BLaER1 treated with 17β-estradiol and CSF1 and Interleukin-3, amounts not matched to agents 10 nM and 100 nM (cell line): ENCODE measurements around the gene MSLN.
"Not testable (repeated sequence)": the region's sequence is repeated elsewhere in the genome, so short reads cannot be mapped to it uniquely, and the experiment has no call there.

Experiments
- H3K27ac ChIP-seq, 11 experiments: shearing (Covaris generic); formaldehyde crosslinking; 2 replicates each; pipeline ENCODE4 v1.8.1; 2022
- H3K27me3 ChIP-seq, 11 experiments: shearing (Covaris generic); formaldehyde crosslinking; 2 replicates each; pipeline ENCODE4 v1.8.1; 2022
- H3K36me3 ChIP-seq, 11 experiments: shearing (Covaris generic); formaldehyde crosslinking; 2 replicates each; pipeline ENCODE4 v1.8.1; 2022
- H3K4me1 ChIP-seq, 10 experiments: shearing (Covaris generic); formaldehyde crosslinking; 2 replicates each; pipeline ENCODE4 v1.8.1; 2022
- H3K4me2 ChIP-seq, 11 experiments: shearing (Covaris generic); formaldehyde crosslinking; 2 replicates each; pipeline ENCODE4 v1.8.1; 2022
- H3K4me3 ChIP-seq, 10 experiments: shearing (Covaris generic); formaldehyde crosslinking; 2 replicates each; pipeline ENCODE4 v1.8.1; 2022
- H3K9ac ChIP-seq, 11 experiments: shearing (Covaris generic); formaldehyde crosslinking; 2 replicates each; pipeline ENCODE4 v1.8.1; 2022
- H3K9me3 ChIP-seq, 11 experiments: shearing (Covaris generic); formaldehyde crosslinking; replicated peaks in 1 of 11; 2 replicates each; pipeline ENCODE4 v1.8.1; 2022
- H4K20me1 ChIP-seq, 11 experiments: shearing (Covaris generic); formaldehyde crosslinking; 2 replicates each; pipeline ENCODE4 v1.8.1; 2022
- Cebpa-rat ChIP-seq, 11 experiments: shearing (Covaris generic); IDR thresholded peaks; 2 replicates each; pipeline ENCODE4 v1.8.1; 2022

Gene MSLN

DNA sequence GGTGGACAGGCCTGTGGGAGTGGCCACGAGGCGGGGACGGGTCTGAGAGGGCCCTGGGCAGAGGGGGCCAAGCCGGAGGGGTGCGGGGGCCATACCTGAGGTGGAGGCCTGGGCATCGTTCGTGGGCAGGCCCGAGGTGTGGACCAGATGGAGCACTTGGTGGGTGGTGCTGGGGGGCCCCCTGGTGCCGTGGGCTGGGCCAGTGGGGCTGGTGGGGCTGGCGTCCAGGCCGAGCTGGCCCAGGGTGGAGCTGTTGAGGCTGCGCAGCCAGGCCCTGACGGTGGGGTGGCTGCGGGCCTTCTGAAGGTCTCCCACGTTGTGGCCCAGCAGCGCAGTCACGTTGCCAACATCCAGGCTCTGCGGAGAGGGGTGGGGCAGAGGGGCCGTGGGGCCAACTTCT lies 9.4 kb downstream of the MSLN start:
- H3K27ac ChIP-seq, result no peak overlapping the region
- H3K9me3 ChIP-seq, result no peaks in the 10 kb centered on the region
- H3K4me3 ChIP-seq, result no peak overlapping the region
- H3K4me2 ChIP-seq, result no peak overlapping the region
- no peak for TF ChIP-seq Cebpa-rat (IDR thresholded peaks at IDR 0.05)
- H3K36me3 ChIP-seq, result no peaks in the 10 kb centered on the region
- H3K27me3 ChIP-seq, result no peaks in the 10 kb centered on the region
- H3K9ac ChIP-seq, result no peak overlapping the region
- H3K4me1 ChIP-seq, result no peaks in the 10 kb centered on the region
- no peaks in the 10 kb centered on the region; a peak in 2 of 22 replicates for H4K20me1 ChIP-seq

DNA sequence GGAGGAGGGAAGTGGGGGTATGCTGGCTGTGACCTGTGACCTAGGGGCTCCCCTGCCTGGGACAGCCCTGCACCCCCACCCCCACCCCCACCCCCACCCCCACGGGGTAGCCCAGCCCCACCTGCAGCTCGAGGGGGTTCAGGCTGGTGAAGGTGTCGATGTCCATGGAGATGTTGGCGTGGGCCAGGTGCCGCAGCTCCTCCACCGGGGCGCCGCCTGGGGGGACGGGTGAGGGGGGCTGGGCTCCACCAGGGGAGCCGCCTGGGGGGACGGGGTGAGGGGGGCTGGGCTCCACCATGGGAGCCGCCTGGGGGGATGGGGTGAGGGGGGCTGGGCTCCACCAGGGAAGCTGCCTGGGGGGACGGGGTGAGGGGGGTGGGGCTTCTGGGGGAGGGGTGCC lies 9.9 kb downstream of the MSLN start:
- Histone ChIP-seq H3K9ac (no peak overlapping the region), H3K9me3 (no peaks in the 10 kb centered on the region), H3K36me3 (no peaks in the 10 kb centered on the region), H3K4me1 (peaks cover 0 to 2% (median 0%) of the 10 kb centered on the region in 10 experiments; a peak in 2 of 20 replicates), H3K27ac (no peak overlapping the region), H4K20me1 (no peaks in the 10 kb centered on the region; a peak in 2 of 22 replicates), H3K4me2 (no peak overlapping the region), H3K4me3 (no peak overlapping the region), H3K27me3 (no peaks in the 10 kb centered on the region)
- TF ChIP-seq Cebpa-rat (IDR thresholded peaks at IDR 0.05), result no peak

DNA sequence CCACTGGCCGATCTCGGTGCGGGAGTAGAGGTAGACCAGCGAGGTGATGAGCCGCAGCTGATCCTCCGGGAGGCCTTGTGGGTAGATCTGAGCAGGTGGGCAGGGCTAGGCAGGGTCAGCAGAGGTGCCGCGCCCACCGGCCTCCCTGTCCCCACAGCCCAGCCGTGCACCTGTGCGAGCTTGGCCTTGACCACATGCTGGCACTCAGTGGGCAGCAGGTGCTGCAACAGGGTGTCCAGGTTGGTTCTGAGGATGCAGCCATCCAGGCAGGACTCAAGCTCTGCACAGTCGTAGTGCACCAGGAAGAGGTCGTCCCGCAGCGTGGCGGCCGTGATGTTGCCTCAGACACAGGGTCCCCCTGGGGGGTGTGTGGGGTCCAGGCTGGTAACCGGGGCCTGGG lies 12.4 kb downstream of the MSLN start:
- Histone ChIP-seq H3K27me3 (peaks cover 0 to 7% (median 0%) of the 10 kb centered on the region in 11 experiments; a peak in 3 of 22 replicates), H3K9ac (no peak overlapping the region), H3K4me3 (no peak overlapping the region), H4K20me1 (no peaks in the 10 kb centered on the region; a peak in 1 of 22 replicates), H3K9me3 (no peaks in the 10 kb centered on the region), H3K4me2 (no peak overlapping the region), H3K27ac (no peak overlapping the region), H3K4me1 (peaks cover 9 to 27% (median 17%) of the 10 kb centered on the region in 10 experiments), H3K36me3 (no peaks in the 10 kb centered on the region)
- TF ChIP-seq Cebpa-rat (IDR thresholded peaks at IDR 0.05), result no peak

DNA sequence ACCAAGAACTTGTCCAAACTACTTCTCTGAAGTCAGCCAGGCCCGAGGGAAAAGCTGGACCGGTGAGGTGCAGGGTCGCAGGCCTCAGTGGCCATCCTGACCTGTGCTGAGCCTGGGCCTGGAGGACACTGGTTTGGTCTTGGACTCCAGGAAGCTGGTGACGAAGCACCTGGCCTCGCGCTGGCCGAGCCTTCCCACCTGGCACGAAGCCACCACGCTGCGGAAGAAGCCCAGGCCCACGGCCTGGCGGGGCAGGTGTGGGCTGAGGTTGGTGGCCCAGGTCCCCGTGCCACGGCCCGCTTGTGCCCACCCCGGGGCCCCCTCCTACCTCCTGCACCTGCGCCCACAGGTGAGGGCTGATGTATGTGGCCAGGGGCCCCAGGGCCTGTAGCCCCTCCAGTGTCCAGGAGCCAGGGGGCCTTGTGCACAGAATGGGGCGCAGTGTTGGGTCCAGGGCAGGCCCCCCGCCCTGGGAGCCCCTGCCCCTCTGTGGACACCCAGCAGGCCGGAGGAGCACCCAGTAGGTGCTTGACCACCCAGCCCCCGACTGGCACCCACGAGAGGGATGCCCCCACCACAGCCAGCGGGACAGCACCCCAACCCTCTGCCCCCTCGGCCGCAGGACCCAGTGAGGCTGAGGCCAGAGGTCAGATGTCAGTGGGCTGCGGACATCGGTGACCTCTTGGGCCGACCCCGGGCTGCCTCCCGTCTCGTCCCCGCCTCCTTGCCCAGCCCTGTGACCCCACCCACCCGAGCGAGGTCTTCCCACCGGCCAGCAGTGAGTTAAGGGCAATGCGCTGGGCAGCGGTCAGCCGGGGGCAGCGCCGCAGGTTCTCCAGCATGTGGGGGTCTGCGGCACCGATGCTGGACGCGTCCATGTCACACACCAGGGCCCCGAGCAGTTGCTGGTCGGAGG lies 13.8 kb downstream of the MSLN start:
- TF ChIP-seq Cebpa-rat (IDR thresholded peaks at IDR 0.05), result no peak
- no peaks in the 10 kb centered on the region for H3K36me3 ChIP-seq
- H4K20me1 ChIP-seq, result peaks cover 0 to 8% (median 0%) of the 10 kb centered on the region in 11 experiments; a peak in 2 of 22 replicates
- H3K9ac ChIP-seq, result no peak overlapping the region
- no peak overlapping the region for H3K4me3 ChIP-seq
- no peak overlapping the region for H3K4me2 ChIP-seq
- H3K9me3 ChIP-seq, result no peaks in the 10 kb centered on the region
- H3K27ac ChIP-seq, result no peak overlapping the region
- H3K4me1 ChIP-seq, result peaks cover 15 to 40% (median 27%) of the 10 kb centered on the region in 10 experiments
- peaks cover 0 to 12% (median 0%) of the 10 kb centered on the region in 11 experiments; a peak in 3 of 22 replicates for H3K27me3 ChIP-seq

DNA sequence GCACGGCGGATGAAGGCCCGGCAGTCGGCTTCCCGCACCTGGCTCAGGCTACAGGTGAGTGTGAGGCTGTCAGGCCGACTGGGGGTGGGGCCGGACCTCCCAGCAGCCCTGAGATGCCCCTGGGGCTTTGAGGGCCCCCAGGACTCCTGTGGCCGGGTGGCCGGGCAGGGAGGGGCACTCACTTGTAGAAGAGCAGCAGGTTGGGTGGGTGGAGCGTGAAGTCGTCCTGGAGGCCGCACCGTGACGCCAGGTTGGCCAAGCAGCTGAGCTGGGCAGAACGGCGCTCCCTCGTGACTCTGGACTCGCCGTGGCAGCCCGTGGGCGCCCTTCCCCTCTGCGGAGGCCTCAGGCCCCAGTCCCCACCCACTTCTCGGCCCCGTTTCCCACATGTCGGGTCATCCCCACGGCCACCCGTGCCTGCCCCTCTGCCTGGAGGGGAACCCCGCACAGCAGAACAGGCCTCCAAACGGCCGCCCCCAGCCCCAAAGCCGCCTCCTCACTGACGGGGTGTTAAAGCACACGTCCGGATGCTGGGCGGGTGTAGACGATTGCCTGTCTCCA lies 14.8 kb downstream of the MSLN start:
- no peak overlapping the region for H3K4me2 ChIP-seq
- no peak overlapping the region for H3K4me3 ChIP-seq
- H3K27ac ChIP-seq, result no peak overlapping the region
- H3K27me3 ChIP-seq, result peaks cover 0 to 12% (median 0%) of the 10 kb centered on the region in 11 experiments; a peak in 3 of 22 replicates
- peaks cover 0 to 8% (median 0%) of the 10 kb centered on the region in 11 experiments; a peak in 3 of 22 replicates for H4K20me1 ChIP-seq
- no peak for TF ChIP-seq Cebpa-rat (IDR thresholded peaks at IDR 0.05)
- peaks cover 15 to 42% (median 28%) of the 10 kb centered on the region in 10 experiments for H3K4me1 ChIP-seq
- H3K9me3 ChIP-seq, result no peaks in the 10 kb centered on the region
- H3K9ac ChIP-seq, result 0 out of 22 replicates have a peak overlapping the region, but pooled peaks of 1 of the 11 experiments have one; percentile 5
- H3K36me3 ChIP-seq, result no peaks in the 10 kb centered on the region

DNA sequence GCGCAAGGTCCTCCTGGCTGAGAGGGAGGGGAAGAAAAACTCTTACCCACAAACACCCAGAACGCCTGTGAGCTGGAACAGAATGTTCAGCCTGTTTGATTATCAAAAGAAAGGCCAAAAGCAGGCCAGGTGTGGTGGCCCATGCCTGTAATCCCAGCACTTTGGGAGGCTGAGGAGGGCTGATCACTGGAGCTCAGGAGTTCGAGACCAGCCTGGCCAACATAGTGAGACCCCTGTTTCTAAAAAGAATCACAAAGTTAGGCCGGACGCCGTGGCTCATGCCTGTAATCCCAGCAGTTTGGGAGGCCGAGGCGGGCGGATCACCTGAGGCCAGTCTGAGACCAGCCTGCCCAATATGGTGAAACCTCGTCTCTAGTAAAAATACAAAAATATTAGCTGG lies 15.8 kb downstream of the MSLN start:
- Histone ChIP-seq H3K27me3 (peaks cover 0 to 12% (median 0%) of the 10 kb centered on the region in 11 experiments; a peak in 3 of 22 replicates), H4K20me1 (peaks cover 0 to 13% (median 0%) of the 10 kb centered on the region in 11 experiments; a peak in 4 of 22 replicates), H3K4me1 (peaks cover 15 to 42% (median 30%) of the 10 kb centered on the region in 10 experiments), H3K4me2 (peak overlapping the region in 3 of 11 experiments; percentile 74 to 89 (median 77); a peak in 6 of 22 replicates)
- not testable (repeated sequence) for H3K27ac ChIP-seq, H3K9me3 ChIP-seq, H3K4me3 ChIP-seq, H3K9ac ChIP-seq, H3K36me3 ChIP-seq

DNA sequence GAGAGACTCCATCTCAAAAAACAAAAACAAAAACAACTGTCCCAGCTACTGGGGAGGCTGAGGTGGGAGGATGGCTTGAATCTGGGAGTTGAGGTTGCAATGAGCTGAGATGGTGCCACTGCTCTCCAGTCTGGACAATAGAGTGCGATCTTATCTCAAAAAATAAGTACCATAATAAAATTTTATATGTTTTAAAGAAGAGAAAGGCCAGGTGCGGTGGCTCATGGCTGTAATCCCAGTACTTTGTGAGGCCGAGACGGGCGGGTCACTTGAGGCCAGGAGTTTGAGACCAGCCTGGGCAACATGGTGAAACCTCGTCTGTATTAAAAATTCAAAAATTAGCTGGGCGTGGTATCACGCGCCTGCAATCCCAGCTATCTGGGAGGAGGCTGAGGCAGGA lies 16.3 kb downstream of the MSLN start:
- Histone ChIP-seq H3K4me3 (no peak overlapping the region), H3K9ac (peak overlapping the region in 4 of 11 experiments; percentile 11 to 50 (median 26); a peak in 6 of 22 replicates), H3K27me3 (peaks cover 0 to 12% (median 0%) of the 10 kb centered on the region in 11 experiments; a peak in 3 of 22 replicates), H3K36me3 (no peaks in the 10 kb centered on the region), H3K4me2 (peak overlapping the region in 9 of 11 experiments; percentile 70 to 89 (median 75); a peak in 19 of 22 replicates), H4K20me1 (peaks cover 0 to 18% (median 0%) of the 10 kb centered on the region in 11 experiments; a peak in 5 of 22 replicates), H3K9me3 (no peaks in the 10 kb centered on the region), H3K4me1 (peaks cover 18 to 42% (median 31%) of the 10 kb centered on the region in 10 experiments), H3K27ac (no peak overlapping the region)
- no peak for TF ChIP-seq Cebpa-rat (IDR thresholded peaks at IDR 0.05)

DNA sequence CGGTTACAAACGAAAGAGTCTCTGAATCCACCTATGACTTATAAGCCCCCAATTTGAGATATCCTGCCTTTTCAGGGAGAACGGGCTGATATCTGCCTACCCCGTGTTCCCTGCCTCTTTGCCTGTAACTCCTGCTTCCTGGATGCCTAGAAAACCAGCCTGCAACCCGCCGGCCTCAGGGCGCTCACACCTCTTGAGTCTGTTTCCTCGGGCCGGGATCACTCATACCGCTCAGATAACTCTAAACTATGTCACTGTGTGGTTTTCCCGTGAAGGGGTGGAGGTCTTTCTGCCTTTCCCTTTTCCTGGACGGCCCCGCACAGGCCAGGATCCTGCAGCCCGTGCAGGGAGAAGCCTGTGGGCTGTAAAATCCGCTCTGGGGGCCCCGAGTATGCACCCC lies 17.3 kb downstream of the MSLN start:
- H3K4me3 ChIP-seq, result 0 out of 20 replicates have a peak overlapping the region, but pooled peaks of 1 of the 10 experiments have one; percentile 5

More for the DNA sequence above, 17.3 kb downstream of the MSLN start:
- Histone ChIP-seq H3K9ac (peak overlapping the region in 8 of 11 experiments; percentile 2 to 50 (median 16); a peak in 8 of 22 replicates), H3K36me3 (no peaks in the 10 kb centered on the region), H3K9me3 (no peaks in the 10 kb centered on the region), H3K27ac (0 out of 22 replicates have a peak overlapping the region, but pooled peaks of 1 of the 11 experiments have one; percentile 2), H3K4me1 (peaks cover 19 to 50% (median 39%) of the 10 kb centered on the region in 10 experiments), H3K4me2 (peak overlapping the region; percentile 41 to 89 (median 74)), H4K20me1 (peaks cover 0 to 28% (median 5%) of the 10 kb centered on the region in 11 experiments; a peak in 9 of 22 replicates), H3K27me3 (peaks cover 0 to 18% (median 0%) of the 10 kb centered on the region in 11 experiments; a peak in 4 of 22 replicates)
- TF ChIP-seq Cebpa-rat (IDR thresholded peaks at IDR 0.05), result no peak
